ENCODE results near the gene EGFLAM.

EGFLAM gene

DNA sequence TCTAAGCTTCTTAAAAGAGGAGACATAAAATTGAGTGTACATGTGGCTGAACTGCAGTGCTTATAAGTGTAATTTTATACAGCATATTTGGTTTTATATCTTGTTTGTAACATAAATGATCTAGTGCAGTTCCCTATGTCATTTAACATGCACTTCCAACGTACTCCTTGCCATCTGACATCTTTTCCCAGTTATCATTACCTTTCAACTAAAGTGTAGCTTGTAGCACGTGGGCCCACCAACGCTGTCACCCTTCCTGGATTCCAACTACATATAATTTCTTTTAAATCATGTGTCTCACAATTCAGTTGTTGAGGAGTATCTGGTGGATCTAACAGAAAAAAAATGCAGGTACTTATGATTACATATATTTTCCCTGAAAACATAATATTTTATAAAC lies 247.9 kb downstream of the EGFLAM start:
- in situ Hi-C loops (cut with HindIII; ENCODE audit: low pct_ligation_motif_present, low sequenced_read_pairs): no loop called here
- H3K4me3 ChIP-seq (ENCODE audit: low read depth, low read length): no peak overlapping the region
- H3K36me3 ChIP-seq (replicated peaks): no peaks in the 10 kb centered on the region
- TF ChIP-seq, protein P1, sequence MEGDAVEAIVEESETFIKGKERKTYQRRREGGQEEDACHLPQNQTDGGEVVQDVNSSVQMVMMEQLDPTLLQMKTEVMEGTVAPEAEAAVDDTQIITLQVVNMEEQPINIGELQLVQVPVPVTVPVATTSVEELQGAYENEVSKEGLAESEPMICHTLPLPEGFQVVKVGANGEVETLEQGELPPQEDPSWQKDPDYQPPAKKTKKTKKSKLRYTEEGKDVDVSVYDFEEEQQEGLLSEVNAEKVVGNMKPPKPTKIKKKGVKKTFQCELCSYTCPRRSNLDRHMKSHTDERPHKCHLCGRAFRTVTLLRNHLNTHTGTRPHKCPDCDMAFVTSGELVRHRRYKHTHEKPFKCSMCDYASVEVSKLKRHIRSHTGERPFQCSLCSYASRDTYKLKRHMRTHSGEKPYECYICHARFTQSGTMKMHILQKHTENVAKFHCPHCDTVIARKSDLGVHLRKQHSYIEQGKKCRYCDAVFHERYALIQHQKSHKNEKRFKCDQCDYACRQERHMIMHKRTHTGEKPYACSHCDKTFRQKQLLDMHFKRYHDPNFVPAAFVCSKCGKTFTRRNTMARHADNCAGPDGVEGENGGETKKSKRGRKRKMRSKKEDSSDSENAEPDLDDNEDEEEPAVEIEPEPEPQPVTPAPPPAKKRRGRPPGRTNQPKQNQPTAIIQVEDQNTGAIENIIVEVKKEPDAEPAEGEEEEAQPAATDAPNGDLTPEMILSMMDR (IDR thresholded peaks at IDR 0.05; ENCODE audit: low read depth, low read length, missing control alignments): no peak
- H3K27me3 ChIP-seq (replicated peaks): no peaks in the 10 kb centered on the region
- no peak for DNase-seq
- H3K27ac ChIP-seq: no peak overlapping the region

DNA sequence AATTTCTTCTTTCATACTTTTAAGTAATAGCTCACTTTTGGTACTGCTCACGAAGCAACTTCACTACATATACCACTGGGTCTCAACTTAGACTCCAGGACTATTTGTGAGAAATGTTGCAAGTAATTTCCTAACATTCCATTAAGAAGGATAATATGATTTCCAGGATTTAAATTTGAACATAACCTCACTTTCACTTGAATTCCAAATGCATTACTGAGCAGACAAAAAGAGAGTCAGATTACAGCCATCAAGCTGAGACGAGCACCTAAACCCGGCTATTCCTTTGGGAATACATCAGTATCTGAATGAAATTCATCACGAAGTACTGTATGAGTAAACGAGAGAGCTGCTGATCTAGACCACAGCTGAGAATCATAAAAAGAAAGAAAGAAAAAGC lies 250.8 kb downstream of the EGFLAM start:
- Histone ChIP-seq H3K27ac (peak overlapping the region; percentile 81), H3K4me3 (ENCODE audit: low read depth, low read length) (no peak overlapping the region), H3K36me3 (replicated peaks) (no peaks in the 10 kb centered on the region), H3K27me3 (replicated peaks) (no peaks in the 10 kb centered on the region)
- in situ Hi-C loops (cut with HindIII; ENCODE audit: low pct_ligation_motif_present, low sequenced_read_pairs): no loop called here
- TF ChIP-seq, protein P1 (IDR thresholded peaks at IDR 0.05; ENCODE audit: low read depth, low read length, missing control alignments): no peak
- peak; percentile 83 for DNase-seq

Measured in brain microvascular endothelial cell (primary cell).